Activated CD4-positive, alpha-beta T cell treated with anti-CD3 and anti-CD28 coated beads for 24 hours (primary cell): ENCODE results near the gene TUBA8.

ENCODE experiments used
- DNase-seq, 2 donors: peaks; one replicate each; pipeline ENCODE4 v3.0.0-alpha.2; 2020; ENCODE audit warnings: low read depth in 2 of 2

Gene TUBA8

DNA sequence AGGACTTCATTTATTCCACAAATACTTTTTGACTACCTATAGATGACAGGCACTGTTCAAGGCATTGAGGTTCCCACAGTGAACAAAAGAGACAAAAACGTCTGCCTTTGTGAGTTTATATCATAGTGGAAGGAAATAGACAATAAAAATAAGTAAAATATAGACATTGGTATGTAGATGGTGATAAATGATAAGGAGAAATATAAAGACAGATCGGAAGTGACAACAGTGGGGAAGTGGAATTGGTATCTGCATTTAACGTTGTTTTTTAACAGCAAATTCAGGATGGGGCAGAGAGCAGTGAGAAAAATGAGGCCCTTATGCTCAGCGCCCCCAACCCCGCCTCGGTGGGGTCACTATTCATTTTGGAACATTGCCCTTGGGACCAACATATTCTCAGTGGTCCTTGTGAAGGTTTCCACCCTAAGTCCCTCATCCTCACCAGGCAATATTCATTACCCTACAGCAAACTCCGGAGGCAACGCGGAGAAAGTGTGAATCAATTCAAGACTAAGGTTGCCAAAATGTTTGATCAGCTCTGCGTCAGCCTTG lies 33.4 kb upstream of the TUBA8 start:
- no peak for DNase-seq

DNA sequence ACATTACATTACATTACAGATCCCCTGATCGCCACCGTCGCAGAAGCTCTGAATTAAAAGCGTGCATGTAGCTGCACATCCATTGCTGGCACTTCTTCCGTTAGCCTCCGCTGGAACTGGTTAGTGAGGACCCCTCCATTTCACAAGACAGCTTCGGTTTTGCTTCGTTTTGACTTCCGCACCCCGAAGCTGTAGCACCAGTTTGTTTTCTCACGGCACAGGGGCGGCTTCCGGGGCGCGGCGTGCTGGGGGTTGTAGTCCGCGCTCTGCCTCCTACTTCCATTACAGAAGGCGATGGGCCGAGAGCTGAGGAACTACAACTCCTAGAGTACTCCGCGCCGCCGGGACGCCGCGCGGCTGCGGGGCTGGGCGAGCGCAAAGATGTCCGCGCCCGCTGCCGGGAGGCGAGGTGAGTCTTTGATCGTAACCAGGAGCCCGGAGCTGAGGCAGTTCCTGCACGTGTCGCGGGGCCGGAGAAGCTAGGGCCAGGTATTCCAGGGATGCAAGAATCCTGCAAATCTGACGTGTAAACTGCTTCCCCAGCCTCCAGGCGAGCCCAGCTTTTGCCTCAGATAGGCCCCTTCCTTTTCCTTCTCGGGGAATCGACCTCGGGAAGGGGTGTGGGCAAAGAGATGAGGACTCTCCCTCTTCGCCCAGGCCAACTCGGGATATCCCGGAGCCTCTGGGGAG lies 32.8 kb upstream of the TUBA8 start, which contains the start of gene PEX26:
PEX26 (plus strand) TSS at position 352 of the 690 bp plus-strand sequence. CDS start 387 bp downstream, outside the sequence.
- DNase-seq, result peak; percentile 90 to 92

GRCh38 chr22:18078329-18079041 lies 32.1 kb upstream of the TUBA8 start:
- peak in 1 of 2 donors; percentile 35 for DNase-seq

- no peak for DNase-seq
These were observed 30.8 kb upstream of the TUBA8 start for GRCh38 chr22:18079706-18080233.

DNA sequence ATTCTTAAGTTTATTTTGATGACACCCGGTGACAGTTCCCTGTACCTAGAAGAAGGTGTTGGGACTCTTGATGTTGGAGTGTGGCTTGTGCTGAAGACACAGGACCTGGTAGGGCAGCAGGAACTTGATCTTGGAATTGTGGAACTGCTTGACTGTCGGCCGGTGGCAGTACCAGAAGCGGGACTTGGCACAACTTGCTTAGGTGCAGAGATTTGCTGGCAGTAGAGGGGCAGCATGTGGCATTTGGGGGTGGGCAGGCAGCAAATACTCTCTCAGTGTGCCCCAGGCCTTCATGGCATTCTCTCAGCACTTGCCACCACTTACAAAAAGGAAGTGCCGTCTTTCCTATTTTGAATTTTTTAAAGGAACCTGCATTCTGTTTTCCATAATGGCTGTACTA lies 29.2 kb upstream of the TUBA8 start:
- no peak for DNase-seq

GRCh38 chr22:18082467-18082866 lies 28.1 kb upstream of the TUBA8 start:
- DNase-seq, result no peak

GRCh38 chr22:18083406-18083805 lies 27.2 kb upstream of the TUBA8 start:
- no peak for DNase-seq

DNA sequence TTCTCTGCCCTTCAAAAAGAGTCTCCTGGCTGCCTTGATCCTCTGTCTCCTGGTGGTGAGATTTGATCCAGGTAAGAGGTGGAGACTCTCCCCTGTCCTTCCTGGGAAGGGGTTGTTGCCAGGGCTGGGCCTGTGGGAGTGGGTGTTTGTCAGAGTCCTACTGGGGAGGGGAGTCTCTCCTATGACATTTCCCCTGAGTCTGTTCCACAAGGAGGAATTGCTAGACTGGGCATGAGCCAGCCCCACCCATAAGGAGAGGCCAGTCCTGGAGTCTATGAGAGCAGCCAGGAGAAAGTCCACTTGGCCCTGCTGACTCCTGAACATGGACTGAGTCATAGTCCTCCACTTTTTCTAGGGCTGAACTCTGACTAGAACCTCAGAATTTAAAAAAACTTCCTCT lies 25.4 kb upstream of the TUBA8 start:
- no peak for DNase-seq

DNA sequence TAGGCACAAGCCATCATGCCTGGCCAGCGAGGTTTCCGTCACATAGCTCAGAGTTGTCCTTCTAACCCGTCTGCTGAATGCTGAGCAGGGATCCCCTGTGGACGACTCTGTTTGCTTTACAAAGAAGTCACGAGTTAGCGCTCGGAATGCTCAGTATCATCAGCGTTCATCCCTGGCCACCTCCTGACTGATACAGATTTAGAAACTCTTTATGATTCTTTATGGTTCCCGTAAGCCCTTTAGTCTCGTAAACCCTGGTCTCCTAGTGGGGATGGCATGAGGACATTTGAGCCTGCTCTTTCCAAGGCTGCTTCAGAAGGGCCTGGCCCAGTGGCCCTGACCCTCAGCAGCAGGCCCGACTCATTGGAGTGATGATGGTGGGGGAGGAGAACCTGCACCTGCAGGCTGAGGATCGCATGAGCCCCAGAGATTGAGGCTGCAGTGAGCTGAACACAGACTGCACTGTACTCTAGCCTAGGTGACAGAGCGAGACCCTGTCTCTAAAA lies 23.2 kb upstream of the TUBA8 start:
- DNase-seq, result no peak

DNA sequence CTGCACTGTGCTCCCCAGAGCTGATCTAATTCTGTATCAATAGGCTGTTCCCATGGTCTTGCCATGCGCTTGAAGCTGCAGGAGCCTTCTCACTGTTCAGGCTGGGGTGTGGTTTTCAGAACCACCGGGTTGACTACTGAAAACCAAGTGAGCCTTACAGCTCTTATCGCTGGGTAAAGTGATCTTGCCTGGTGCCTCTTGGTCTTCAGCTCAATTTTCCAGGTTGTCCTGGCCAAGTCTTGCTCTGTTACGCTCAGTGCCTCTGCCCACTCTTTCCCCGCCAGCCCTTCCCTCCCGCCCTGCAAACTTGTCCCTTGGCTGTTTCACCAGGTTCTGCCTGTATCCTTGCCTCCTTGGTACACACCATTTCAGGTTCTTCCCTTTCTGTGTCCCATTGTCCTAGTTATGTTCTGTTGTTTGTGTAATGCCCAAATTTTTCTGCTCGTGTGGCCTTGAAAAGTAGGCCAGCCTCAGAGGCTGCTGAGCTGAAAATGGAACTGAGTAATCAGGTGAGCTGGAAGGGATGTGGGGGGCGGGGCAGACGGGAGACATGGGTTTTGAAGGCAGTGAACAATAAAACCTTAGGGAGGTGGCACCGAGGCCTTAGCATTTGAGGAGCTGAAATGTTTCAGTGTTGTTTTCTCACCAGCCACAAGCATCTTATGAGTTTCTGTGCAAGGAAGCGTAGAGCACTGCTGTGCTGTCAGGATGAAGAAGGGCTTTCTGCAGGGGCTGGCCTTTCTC lies 21.6 kb upstream of the TUBA8 start:
- no peak for DNase-seq

GRCh38 chr22:18090286-18090685 lies 20.3 kb upstream of the TUBA8 start:
- DNase-seq, result no peak

DNA sequence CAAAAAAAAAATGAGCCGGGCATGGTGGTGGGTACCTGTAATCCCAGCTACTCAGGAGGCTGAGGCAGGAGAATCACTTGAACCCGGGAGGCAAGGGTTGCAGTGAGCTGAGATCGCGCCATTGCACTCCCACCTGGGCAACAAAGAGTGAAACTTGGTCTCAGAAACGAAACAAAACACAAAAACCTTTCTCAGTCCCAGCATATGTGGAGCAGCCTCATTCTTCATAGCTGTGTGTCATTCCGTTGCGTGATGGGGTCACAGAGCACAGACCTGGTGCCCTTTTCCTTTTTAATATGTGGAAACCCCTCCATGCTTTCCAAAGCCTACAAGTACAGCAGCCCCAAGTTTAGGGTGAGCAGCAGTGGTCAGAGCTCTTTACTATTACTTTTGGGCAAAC lies 19.1 kb upstream of the TUBA8 start:
- no peak for DNase-seq

DNA sequence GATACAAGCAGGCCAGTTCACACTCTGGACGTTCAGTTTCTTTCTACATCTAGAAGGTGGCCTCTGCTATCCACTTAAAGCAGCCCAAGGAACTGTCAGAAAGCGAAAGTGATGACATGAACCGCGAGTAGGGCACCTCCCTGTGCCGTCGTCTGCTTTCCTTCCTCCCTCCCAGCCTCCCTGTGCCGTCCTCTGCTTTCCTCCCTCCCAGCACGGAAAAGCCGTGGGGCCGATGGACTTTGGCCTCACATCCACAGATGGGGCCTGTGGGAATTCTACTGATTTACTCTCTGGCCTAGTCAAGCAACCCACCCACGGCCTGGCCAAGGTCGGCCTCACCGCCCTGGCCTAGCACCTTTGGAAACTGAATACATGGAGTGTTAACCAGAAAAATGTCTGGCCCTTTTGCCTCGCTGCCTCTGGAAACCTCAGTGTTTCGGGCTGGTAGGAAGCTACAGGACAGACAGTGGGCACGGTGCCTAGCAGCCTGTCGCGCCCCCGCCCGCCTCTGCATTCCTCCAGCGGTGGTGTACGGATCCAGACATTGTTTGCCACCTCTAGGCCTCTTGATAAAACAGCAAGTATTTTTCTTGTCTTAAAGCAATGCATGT lies 18.6 kb upstream of the TUBA8 start:
- DNase-seq, result no peak

- DNase-seq, result no peak
These were observed 16.9 kb upstream of the TUBA8 start for GRCh38 chr22:18093661-18094060.

DNA sequence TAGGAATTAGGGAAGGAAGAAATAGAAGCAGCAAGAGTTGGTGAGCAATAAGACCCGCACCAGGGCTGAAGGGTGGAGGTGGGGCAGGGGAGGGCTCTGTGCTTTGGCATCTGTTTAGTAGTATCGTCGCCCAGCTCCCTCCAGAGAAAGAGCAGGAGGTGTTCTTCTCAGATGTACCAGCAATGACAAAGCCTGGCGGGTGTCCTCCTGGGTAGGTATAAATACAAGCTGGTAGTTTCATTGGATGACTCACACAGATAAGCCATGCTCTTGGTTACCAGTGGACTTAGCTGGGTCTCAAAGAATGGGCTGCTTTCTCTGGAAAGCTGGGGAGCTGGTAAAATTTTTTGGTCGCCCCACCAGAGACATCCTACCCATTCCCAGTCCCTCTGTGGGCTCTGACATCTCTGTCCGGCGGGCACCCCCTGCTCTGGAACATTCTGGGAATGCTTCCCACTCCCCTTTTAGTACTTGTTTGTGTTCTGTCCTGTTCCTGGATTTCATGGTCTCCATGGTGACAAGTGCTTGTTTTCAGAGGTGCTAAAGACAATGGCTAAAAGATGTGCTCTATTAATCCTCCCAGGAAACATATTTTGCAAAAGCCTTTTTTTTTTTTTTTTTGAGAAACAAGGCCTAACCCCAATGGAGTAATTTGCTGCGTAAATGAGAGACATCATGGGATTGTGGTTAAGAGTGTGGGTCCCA lies 15.4 kb upstream of the TUBA8 start:
- no peak for DNase-seq

- DNase-seq, result no peak
These were observed 13.8 kb upstream of the TUBA8 start for GRCh38 chr22:18096823-18097222.

DNA sequence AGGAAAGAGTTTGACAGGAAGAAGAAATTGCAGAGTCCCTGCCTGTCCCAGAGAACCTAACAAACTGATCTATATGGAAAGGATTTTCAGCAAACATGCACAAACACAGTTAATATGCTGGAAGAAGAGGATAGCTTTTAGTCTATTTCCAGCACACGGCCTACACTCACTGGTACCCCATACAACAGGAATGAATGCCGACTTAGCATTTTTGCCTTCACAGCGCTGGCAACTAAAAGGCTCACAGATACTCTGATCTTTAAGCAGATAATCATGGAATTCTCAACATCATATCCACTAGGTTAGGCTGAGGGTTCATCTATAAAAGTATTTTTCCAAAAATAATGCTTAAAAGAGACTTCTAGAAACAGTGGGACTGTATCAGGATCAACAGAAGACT lies 9.8 kb upstream of the TUBA8 start:
- DNase-seq, result no peak

DNA sequence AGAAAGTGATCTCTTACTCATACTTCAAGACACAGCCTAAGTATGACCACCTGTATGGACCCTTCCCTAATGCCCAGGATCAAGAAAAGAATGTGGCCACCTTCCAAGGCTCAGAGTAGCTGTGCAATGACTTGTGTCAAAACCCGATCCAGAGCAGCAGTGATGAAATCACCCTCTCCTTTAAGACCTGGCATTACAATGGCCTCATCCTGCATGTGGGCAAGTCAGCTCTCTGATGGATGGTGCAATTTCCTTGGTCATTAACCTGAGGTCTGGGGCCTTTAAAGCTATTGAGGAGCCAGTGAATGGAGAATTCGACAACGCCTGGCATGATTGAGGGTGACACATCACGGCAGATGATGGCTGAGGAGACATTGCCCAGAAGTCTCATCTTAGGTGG lies 9.1 kb upstream of the TUBA8 start:
- no peak for DNase-seq

GRCh38 chr22:18103527-18104269 lies 6.9 kb upstream of the TUBA8 start:
- DNase-seq, result no peak

DNA sequence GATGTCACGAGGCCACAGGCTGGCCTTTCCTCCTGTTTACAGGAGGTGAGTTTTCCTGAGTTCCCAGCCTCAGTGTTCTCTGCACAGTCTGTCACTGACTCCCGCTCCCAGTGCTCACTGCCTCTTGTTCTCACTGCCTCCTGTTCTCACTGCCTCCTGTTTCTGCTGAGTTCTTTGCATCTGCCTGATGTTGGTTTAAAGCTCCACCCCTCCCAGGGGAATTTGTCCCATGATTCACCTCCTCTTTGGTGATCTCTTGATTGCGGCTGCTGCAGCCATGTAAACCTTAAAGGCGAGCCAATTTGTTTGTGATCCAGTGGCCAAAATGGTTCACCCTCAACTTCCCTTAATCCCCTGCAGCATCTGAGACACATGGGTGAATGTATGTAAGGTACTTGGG lies 6.0 kb upstream of the TUBA8 start:
- DNase-seq, result no peak
